Breast epithelium (tissue), 3 donors: ENCODE results near the gene STAT4.

Source experiments
- POLR2A ChIP-seq: fragments of 450-650 bp; IDR thresholded peaks from one replicate; pipeline ENCODE4 v1.6.1; 2016; ENCODE audit warnings: antibody characterized with exemption, mild to moderate bottlenecking, moderate library complexity
- TF ChIP-seq, protein P1 (sequence below), 3 donors: fragments of 450-650 bp; IDR thresholded peaks; one replicate each; pipeline ENCODE4 v1.5.1; 2016 to 2017; ENCODE audit warnings: antibody characterized with exemption in 3 of 3, mild to moderate bottlenecking in 3 of 3, moderate library complexity in 3 of 3

DNA sequence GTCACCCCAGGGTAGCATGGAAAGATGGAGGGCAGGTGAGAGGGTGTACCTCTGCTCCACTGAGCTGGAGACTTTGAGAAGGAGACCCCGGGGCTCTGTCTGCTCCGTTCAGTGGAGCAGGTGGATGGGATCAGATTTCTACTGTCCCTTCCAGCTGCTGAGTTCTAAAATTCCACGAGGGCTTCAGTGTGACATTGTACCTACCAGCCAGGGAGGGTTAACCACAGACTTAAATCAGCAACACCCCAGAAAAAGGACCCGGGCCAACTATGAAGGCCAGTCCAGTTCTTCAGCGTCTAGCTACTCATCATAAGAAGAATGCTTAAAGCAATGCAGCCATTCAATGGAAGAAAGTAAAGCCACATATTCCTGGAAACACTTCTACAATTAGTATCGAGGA lies 160.7 kb downstream of the STAT4 start:
- TF ChIP-seq, protein P1, sequence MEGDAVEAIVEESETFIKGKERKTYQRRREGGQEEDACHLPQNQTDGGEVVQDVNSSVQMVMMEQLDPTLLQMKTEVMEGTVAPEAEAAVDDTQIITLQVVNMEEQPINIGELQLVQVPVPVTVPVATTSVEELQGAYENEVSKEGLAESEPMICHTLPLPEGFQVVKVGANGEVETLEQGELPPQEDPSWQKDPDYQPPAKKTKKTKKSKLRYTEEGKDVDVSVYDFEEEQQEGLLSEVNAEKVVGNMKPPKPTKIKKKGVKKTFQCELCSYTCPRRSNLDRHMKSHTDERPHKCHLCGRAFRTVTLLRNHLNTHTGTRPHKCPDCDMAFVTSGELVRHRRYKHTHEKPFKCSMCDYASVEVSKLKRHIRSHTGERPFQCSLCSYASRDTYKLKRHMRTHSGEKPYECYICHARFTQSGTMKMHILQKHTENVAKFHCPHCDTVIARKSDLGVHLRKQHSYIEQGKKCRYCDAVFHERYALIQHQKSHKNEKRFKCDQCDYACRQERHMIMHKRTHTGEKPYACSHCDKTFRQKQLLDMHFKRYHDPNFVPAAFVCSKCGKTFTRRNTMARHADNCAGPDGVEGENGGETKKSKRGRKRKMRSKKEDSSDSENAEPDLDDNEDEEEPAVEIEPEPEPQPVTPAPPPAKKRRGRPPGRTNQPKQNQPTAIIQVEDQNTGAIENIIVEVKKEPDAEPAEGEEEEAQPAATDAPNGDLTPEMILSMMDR (IDR thresholded peaks at IDR 0.05): no peak
- TF ChIP-seq POLR2A: no peak
